Ovary (tissue), 3 donors: ENCODE data around the gene NOM1.

Experiments
- EP300 ChIP-seq: sonication (generic); formaldehyde crosslinking; IDR thresholded peaks from one replicate; pipeline ENCODE4 v1.6.1; 2017; ENCODE audit warnings: antibody characterized with exemption
- TF ChIP-seq, protein P1 (sequence below), 3 donors: fragments of 450-650 bp in 2 of 3; fragments of 200-600 bp in 1 of 3; IDR thresholded peaks; one replicate each; pipeline versions ENCODE4 v1.5.1 to v1.8.0; 2016 to 2022; ENCODE audit warnings: antibody characterized with exemption in 3 of 3, mild to moderate bottlenecking in 1 of 3
- donor health status: DM: no; HTN: no; CAD: no.

DNA sequence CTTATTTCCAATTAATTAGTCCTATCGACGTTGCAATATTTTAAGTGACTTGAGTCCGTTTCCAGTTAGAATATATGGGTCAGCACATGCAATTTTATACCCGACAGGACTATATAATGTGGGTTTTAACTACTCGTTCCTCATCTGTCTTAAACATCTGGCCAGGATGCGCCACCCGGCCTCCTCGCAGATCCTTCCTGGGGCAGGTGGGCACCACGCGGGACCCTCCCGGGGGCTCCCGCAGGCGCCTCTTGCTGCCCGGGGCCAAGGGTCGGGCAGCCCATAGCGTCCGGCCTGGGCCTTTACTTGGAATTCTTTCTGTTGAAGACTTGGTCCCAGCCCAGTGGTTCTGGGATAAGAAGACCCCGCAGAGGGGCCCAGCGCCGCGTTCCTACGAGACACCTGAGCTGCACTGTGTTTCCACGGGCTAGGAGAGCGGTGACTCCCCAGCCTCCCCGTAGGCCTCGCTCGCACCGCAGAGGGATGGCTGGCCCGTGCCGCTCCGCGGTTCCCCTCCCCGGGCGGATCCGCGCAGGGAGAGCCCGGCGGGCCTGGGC lies 71.1 kb downstream of the NOM1 start:
- TF ChIP-seq, protein P1, sequence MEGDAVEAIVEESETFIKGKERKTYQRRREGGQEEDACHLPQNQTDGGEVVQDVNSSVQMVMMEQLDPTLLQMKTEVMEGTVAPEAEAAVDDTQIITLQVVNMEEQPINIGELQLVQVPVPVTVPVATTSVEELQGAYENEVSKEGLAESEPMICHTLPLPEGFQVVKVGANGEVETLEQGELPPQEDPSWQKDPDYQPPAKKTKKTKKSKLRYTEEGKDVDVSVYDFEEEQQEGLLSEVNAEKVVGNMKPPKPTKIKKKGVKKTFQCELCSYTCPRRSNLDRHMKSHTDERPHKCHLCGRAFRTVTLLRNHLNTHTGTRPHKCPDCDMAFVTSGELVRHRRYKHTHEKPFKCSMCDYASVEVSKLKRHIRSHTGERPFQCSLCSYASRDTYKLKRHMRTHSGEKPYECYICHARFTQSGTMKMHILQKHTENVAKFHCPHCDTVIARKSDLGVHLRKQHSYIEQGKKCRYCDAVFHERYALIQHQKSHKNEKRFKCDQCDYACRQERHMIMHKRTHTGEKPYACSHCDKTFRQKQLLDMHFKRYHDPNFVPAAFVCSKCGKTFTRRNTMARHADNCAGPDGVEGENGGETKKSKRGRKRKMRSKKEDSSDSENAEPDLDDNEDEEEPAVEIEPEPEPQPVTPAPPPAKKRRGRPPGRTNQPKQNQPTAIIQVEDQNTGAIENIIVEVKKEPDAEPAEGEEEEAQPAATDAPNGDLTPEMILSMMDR (IDR thresholded peaks at IDR 0.05), result no peak
- no peak for TF ChIP-seq EP300
